Measurements from ENCODE around the gene STIL. TPM values are rescaled to one million over a fixed set of nuclear protein-coding genes. Genes with fewer than 3 reads are reported as not detected.
"Not testable (repeated sequence)": the region's sequence is repeated elsewhere in the genome, so short reads cannot be mapped to it uniquely, and the experiment has no call there.

Gene STIL
- polyA plus RNA-seq, 1 donor: 15.1 TPM

DNA sequence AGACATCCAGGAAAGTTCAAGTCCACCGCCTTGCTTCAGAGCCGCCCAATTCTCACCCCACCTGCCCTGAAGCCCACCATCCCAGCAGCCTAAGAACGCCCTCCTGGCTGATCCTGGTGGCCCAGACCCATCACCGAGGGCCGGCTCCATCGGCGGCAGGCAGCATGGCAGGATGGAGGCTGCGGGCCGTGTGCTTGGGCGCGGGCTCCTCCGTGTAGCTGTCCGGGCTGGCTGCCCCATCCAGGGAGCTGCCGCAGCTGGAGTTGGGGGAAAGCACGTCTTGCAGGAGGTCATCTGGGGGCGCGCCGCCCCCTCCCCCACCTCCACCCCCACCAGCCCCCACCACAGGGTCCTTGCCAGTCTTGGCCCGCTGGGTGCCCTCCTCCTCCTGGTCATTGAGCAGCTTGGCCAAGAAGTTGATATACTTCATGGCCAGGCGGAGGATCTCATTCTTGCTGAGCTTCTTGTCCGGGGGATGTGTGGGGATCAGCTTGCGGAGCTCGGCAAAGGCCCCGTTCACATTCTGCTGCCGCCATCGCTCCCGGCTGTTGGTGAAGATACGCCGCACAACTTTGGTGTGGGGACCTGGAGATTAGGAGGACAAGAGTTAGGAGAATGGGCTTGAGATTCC is 94.2 kb downstream of the STIL start:
- no peak for DNase-seq

DNA sequence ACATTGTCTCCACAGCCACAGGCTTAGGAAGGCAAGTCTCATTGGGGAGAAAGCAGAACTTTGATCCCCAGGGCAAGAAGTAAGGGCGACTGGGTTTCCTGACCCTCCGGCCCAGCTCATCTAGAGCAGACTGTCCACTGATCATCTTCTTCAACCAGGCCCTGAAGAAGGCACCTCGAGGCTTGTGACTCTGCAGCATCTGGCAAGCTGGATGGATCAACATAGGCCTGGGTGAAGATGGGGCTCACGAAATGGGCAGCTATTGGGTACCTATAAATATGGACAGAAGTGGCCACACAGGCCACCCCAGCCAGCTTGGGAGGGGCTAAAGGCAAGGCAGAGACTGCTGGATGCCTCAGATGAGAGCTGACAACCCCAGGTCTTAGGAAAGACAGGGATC is 94.9 kb downstream of the STIL start:
- DNase-seq: no peak

DNA sequence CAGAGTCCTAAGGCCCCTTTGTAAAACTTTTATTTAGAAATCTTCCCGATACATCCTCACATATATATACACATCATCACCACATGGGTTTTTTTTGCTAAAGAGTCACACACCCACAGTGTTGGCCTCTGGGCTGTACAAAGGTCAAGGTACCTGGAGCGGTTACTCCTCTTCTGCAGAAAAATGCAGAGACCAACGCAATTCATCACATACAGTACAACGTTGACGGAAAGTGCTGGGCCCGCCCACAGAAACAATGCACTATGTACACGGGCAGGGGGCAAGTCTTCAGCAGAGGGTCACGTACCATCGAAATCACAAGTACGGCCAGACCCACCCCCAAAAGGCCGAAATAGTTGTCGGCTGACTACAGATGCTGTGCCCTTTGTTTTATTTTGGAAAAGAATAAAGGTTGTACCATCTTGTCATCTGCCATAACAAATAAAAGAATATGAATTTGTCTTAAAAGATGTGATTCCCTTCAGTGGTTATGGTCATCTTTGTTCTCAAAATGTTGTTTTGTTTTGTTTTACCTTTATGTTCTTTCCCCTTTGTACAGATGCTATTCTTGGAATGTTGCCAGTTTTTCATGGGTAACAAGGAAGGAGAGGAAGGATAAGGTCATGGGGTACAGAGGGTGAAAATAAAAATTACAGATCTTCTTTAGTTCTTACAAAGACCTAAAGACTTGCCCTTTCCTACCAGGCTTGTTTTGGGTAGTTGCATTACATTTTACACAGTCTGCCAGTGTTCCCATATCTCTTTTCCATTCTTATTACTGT is 97.5 kb downstream of the STIL start:
- DNase-seq: no peak

DNA sequence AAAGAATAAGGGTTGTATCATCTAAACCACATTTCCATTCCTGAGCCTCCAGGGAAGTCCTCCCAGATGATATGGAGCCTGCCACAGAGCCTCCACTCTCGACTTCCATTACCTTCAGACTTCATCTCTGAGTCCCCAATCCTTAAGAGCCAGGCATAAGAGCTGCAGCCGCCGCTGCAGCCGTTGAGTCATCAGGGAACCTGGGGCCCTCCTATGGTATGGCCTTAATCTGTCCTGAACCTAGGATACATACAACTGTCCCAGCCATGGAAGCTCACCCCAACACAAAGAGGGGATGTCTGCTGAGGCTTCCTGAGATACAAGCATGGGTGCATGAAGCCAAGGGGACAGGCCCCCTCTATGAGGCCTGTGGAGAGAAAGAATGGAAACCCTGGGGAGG is 98.2 kb downstream of the STIL start:
- DNase-seq: no peak

DNA sequence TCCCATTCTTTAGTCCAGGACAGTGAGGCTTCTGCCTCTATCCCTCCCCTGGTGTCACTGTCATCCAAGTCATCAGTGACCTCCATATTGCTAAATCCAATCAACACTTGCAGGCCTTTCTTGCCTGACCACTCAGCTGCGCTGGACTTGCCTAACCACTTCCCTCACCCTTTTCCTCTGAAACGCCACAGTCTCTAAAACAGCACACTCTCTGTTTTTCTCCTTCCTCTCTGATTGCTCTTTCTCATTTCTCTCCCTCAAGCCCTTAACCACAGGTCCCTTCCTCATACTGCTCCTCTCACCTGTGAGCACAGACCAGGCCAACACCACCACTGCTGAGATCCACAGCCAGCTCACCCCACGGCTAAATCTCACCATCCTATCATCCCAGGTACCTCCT is 99.4 kb downstream of the STIL start:
- DNase-seq: no peak

DNA sequence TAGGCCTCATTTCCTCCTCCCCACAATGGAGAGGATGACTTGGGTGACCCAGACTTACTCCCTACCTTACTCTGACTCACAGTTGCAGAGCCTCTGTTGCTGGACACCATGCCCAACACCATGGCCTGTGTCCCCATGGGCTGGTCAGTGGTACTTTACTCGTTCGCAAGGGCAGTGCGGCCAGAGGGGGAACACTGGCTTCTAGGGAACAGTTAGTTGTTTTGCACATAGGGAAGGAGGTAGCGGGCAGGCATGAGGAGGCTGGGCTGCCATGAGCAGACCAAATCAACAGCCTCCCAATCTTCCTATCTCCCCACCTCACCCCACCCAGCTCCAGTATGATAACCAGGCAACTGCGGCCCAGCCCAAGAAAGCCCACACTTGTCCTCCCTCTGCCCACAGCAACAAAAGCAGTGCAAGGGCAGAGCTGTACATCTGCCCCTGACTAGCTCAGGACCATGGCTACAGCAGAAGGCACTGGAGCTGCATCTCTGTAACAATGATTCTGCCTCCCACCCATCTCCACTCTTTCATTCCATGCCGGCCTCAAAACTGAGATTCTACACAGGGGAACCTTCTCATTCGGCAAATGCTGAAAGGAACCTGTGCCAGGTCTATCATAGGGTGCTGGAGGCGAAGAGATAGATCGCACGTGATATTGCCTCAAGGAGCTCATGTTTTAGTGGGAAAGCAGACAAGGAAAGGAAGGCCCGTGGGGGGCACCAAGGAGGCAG is 100.5 kb downstream of the STIL start:
- no peak for DNase-seq

DNA sequence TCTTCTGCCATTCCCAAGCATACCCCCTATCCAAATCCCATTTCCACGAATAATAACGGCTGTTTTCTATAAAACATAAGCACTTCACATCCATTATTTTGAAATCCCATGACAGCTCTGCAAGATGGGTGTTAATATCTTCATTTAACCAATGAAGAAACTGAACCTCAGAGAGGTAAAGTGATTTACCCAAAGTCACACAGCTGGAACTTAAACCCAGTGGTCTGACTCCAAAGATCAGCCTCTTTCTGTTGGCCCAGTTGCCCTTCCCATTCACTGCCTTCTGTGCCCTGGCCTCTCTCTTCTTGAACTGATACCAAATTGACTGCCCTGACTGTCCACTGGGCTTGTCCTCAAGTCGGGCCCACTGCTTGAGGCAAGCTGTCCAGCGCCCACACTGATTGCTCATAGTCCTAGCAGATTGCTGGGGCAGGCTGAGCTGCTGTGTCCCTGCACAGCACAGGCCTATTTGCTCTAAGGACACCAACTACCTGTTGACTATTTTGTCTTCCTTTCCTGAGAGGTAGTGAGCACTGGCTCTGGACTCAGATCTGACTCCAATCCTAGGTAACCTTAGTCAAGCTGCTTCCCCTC is 101.2 kb downstream of the STIL start:
- DNase-seq: no peak

DNA sequence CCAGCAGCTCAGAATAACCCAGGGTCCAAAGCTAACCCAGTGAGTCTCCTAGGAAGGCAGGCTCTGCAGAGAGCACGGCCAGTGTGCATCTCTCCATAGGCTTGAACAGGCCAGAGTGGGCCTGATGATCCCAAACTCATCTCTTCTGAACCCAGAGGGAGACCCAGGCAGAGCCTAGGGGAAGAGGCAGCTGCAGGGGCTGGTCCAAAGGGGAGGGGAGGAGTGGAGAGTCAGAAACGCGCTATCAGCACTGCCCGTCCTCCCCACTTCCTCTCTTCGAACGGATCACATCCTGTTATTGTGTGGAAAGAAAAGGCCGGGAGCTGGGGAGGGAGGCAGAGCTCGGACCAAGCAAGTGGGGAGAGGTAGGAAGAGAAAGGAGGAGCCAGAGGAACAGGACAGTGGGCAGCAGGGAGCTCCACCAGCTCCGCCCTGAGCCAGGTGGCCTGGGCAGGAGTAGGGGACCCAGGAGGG is 102.1 kb downstream of the STIL start:
- DNase-seq: no peak

DNA sequence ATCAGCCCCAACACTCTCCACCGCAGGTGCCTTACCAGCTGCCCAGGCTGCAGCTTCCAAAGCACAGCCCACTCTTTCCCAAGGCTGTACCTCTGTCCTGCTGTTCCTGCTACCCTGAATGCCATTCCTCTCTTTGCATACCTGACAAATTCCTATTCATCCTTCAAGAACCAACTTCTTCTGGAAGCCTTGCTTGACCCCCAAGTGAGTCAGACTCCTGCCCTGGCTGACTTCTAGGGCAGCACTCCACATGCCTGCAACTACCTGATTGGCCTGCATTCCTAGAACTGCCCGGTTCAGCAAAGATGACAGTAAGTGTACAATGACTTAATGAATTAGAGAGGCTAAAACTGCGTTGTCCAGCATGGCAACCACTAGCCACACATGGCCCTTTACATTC is 103.3 kb downstream of the STIL start:
- no peak for DNase-seq

DNA sequence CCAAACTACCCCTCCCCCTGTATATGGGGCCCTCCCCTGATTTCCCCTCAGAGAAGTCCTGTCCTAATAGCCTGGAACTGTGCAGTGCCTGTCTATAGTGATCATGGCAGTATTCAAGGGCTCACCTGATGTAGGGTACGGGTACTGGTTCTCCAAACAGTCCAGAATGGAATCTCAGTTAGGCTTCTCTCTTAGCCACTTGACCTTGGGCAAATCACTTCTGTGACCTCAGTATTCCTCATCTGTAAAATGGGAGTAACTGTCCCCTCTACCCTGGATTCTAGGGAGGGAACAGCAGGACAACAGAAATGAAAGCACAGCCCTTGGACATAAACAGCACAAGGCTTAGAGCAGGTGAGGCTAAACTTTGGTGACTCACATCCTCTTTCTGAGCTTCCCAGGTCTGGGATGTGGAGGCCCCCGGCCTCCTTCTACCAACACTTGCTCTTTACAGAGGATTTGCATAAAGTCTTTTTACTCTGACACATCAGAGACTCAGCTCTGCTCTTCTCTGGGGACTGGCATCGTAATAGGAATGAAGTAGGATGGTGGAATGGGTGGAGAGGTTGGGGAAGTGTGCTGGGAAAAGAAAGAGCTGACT is 104.1 kb downstream of the STIL start:
- DNase-seq: no peak

DNA sequence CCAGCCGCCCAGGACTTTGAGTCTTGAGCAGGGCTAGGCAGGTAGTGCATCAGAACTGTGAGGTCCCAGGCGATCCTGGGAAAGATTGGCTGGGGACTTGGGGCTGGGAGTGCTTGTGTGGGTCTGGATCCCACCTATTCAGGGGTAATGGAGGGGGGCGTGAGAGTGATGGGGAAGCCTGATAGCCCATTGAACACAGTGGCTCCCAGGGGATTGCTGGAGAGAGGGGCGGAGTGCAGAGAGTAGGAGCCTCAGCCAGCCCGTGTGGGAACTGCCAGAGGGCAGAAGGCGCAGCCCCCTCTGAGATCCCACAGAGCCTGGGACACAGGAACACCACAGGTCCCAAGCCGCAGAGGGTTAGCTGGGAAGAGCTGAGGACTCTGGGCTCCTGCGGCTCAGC is 104.9 kb downstream of the STIL start:
- DNase-seq: no peak

DNA sequence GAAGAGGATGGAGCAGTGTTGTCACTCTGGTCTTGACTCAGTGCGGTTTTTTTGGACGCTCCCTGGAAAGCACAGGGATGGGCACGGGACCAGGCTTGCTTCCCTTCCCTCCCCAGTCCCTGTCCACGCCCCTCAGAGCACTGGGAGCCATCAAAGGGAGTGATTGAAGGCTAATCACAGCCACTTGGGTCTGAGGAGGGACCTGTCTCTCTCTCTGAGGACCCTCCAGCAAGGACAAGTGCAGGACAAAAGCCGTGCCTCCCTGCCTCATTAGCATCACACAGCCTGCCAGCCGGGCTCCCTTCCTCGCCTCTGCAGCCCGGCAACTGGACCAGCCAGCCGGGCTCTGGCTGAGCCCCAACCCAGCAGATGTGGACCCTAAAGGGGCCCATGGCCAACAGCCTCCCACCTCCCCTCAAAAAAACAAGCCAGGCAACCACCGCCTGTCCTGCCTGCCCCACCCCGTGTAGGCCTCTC is 105.5 kb downstream of the STIL start:
- DNase-seq: no peak

DNA sequence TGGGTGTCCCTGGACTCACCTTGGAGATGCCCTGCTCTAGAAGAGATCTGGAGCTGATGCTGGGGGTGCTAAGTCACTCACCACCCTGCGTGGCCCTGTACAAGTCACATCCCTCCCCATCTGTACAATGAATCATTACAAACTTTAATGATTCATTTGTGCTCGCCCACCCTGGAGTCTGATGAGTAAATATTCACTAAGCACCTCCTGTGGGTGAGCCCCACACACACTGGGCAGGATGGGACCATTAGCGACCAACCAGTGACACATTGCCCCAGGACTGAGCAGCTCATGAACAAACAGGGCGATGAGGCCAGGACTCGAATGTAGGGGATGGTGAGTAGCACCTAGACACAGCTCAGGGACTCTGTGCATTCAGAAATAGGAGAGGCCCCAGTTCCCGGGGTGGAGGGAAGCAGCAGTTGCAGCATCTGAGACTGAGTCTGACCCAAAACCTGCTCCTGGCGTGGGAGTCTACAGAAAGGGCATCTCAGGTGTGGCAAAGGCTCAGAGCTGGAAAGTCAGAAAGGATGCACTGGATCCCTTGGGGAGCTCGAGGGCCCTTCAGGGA is 106.1 kb downstream of the STIL start:
- DNase-seq: no peak

DNA sequence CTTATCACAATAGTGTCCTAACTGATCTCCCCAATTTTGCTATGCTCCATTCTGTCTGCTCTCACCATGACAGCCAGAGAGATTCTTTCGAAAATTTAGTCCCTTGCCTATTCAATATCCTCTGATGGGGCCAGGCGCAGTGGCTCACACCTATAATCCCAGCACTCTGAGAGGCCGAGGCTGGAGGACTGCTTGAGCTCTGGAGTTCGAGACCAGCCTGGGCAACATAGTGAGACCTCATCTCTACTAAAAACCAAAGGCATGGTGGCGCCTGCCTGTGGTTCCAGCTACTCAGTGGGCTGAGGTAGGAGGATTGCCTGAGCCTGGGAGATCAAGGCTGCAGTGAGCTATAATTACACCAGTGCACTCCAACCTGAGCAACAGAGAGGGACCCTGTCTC is 108.0 kb downstream of the STIL start:
- no peak for DNase-seq

DNA sequence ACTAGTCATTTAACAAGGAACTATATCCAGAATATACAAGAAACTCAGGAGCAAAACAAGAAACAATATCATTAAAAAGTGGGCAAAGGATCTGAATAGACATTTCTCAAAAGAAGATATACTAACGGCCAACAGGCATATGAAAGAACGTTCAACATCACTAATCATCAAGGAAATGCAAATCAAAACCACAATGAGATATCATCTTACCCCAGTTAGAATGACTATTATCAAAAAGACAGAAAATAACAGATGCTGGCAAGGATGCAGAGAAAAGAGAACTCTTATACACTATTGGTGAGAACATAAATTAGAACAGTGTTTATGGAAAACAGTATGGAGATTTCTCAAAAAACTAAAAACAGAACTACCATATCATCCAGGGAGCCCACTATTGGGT is 110.4 kb downstream of the STIL start:
- DNase-seq: not testable (repeated sequence)

DNA sequence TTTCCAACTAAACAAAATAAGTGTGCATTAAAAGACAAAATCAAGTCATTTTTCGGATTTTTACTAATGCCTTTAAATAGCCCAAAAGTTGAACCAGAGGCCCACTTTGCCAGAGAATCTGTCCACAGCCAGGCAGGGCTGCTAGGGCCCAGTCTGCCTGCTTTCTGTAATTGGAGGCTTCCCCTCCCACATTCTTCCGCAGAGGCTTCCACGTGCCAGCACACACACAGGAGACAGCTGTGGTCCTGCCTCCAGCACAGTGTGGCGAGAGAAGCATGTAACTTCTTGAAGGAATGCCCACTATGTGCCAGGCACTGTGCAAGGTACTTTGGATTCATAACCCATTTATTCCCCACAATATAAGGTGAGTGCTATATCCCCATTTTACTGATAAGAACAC is 112.8 kb downstream of the STIL start:
- DNase-seq: no peak

Other genes with a start within 250 kb of the STIL start
- 0.52 TPM for gene CYP4Z1, start 246.9 kb downstream of the STIL start, polyA plus RNA-seq (ENCODE audit: insufficient read length)
- gene CYP4A22, start 176.7 kb downstream of the STIL start, polyA plus RNA-seq (ENCODE audit: insufficient read length): 8.2 TPM
- gene PDZK1IP1, start 124.1 kb downstream of the STIL start, polyA plus RNA-seq (ENCODE audit: insufficient read length): 22.2 TPM
- 4.4 TPM for gene TAL1, start 81.9 kb downstream of the STIL start, polyA plus RNA-seq (ENCODE audit: insufficient read length)
- 74.6 TPM for gene CMPK1, start 19.6 kb upstream of the STIL start, polyA plus RNA-seq (ENCODE audit: insufficient read length)
- 0.13 TPM for gene FOXE3, start 102.1 kb upstream of the STIL start, polyA plus RNA-seq (ENCODE audit: insufficient read length)
- 6.1 TPM for gene FOXD2, start 123.9 kb upstream of the STIL start, polyA plus RNA-seq (ENCODE audit: insufficient read length)